HL-60 (cell line): ENCODE measurements around the gene FAAP20.

Experiments
- POLR2AphosphoS5 ChIP-seq: IDR thresholded peaks from 2 replicates; pipeline ENCODE4 v1.6.1; 2012; ENCODE audit warnings: low read depth
- TF ChIP-seq, protein P1 (sequence below): IDR thresholded peaks from one replicate; pipeline ENCODE4 v1.5.1; 2011; ENCODE audit warnings: low read length, control low read depth, inconsistent platforms; ENCODE audit not compliant: insufficient read depth
- TF ChIP-seq, protein P2 (sequence below): IDR thresholded peaks from 2 replicates; pipeline ENCODE4 v1.6.1; 2012; ENCODE audit warnings: low read depth; ENCODE audit not compliant: insufficient replicate concordance

DNA sequence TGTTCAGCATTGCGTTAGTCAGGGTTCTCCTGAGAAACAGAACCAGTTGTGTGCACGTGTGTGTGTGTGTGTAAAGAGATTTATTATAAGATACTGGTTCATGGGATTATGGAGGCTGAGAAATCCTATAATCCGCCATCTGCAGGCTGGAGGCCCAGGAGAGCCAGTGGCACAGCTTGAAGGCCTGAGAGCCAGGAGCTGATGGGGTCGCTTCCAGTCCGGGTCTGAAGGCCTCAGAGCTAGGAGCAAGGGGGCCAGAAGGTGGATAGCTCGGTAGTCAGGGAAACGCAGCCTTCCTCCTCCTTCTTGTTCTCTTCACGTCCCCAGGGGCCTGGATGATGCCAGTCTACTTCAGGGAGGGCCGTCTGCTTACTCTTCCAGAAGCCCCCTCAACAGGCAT is 37.7 kb downstream of the FAAP20 start:
- TF ChIP-seq, protein P1, sequence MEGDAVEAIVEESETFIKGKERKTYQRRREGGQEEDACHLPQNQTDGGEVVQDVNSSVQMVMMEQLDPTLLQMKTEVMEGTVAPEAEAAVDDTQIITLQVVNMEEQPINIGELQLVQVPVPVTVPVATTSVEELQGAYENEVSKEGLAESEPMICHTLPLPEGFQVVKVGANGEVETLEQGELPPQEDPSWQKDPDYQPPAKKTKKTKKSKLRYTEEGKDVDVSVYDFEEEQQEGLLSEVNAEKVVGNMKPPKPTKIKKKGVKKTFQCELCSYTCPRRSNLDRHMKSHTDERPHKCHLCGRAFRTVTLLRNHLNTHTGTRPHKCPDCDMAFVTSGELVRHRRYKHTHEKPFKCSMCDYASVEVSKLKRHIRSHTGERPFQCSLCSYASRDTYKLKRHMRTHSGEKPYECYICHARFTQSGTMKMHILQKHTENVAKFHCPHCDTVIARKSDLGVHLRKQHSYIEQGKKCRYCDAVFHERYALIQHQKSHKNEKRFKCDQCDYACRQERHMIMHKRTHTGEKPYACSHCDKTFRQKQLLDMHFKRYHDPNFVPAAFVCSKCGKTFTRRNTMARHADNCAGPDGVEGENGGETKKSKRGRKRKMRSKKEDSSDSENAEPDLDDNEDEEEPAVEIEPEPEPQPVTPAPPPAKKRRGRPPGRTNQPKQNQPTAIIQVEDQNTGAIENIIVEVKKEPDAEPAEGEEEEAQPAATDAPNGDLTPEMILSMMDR = no peak
- TF ChIP-seq POLR2AphosphoS5 = no peak
- TF ChIP-seq, protein P2, sequence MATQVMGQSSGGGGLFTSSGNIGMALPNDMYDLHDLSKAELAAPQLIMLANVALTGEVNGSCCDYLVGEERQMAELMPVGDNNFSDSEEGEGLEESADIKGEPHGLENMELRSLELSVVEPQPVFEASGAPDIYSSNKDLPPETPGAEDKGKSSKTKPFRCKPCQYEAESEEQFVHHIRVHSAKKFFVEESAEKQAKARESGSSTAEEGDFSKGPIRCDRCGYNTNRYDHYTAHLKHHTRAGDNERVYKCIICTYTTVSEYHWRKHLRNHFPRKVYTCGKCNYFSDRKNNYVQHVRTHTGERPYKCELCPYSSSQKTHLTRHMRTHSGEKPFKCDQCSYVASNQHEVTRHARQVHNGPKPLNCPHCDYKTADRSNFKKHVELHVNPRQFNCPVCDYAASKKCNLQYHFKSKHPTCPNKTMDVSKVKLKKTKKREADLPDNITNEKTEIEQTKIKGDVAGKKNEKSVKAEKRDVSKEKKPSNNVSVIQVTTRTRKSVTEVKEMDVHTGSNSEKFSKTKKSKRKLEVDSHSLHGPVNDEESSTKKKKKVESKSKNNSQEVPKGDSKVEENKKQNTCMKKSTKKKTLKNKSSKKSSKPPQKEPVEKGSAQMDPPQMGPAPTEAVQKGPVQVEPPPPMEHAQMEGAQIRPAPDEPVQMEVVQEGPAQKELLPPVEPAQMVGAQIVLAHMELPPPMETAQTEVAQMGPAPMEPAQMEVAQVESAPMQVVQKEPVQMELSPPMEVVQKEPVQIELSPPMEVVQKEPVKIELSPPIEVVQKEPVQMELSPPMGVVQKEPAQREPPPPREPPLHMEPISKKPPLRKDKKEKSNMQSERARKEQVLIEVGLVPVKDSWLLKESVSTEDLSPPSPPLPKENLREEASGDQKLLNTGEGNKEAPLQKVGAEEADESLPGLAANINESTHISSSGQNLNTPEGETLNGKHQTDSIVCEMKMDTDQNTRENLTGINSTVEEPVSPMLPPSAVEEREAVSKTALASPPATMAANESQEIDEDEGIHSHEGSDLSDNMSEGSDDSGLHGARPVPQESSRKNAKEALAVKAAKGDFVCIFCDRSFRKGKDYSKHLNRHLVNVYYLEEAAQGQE = no peak
